Stimulated activated CD4-positive, alpha-beta T cell treated with anti-CD3 and anti-CD28 coated beads, Interleukin-2, amount 100 ng/mL, for 24 hours (primary cell): ENCODE data around the gene HIVEP1.
"Not testable (repeated sequence)": the region's sequence is repeated elsewhere in the genome, so short reads cannot be mapped to it uniquely, and the experiment has no call there.

Experiments
- DNase-seq, 2 donors: peaks; one replicate each; pipeline ENCODE4 v3.0.0-alpha.2; 2020

The HIVEP1 gene

GRCh38 chr6:12125396-12125795 is 113.3 kb downstream of the HIVEP1 start:
- DNase-seq, result no peak

DNA sequence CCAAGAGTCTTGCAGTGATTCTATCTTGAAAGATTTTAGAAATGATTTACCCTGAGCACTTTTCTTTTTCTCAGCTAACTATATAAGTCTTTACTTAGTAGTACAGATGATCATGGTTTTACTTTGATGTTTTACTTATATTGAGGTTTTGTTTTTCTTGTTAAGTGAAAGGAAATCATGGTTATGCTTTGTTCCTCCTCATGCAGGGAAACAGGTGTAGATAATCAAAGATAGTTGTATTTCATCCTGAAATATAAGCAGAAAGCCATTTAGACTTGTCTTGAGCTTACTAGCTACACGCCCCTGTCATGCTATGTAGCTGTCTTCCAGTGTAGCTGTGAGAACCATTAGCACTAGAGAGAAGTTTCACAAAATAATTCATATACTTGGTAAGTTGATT is 113.9 kb downstream of the HIVEP1 start:
- DNase-seq, result no peak

DNA sequence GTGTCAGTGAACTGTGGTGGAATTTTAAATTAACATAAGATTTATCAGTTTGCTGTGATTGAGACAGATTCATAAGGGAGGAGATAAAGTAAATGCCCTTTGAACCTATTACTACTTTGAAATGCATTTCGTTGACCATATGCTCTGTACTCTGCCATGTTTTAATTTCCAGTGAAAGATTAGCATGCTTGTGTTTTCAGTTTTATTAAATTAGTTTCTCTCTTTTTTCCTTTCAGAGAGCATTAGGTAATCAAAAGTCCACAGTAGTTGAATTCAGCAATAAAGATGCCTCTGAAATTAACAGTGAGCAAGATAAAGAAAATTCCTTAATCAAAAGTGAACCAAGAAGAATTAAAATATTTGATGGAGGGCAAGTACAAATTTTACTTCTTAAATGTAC is 117.4 kb downstream of the HIVEP1 start:
- no peak for DNase-seq

DNA sequence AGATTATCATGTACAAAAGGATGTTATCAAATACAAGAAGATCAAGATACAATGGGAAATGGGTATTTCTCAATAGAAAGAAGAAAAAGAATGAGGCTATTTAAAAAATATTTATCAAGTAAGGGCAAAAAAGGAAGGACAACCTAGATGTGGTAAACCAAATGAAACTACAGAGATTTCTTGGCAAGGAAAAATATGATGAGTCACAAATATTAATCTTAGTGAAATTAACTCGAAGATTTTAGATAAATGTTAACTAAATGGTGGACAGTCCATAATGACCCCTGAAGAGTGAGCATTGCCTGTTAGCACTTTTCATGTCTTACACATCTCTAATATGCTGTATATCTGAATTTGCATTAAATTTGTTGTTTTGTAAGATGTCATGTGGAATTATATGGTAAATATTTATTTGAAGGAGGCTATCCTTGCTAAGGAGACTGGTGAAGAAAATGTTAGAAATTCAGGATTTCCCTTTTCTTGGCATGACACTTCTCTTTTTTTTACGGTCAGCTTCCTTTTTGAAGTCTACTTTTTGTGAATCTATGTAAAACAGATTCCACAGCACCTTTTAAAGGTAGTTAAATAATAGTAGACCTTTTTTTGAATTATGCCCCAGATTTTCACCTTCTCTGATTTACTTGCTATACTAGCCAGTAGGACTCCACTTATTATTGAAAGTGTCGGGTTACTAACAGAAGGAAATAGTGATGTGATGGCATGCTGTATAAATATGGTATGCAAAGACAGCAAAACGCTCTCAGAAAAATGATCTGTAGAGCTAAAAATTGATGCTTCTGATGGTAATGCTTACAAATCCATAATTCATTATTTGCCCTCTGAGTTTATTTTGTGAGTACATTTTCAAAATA is 120.5 kb downstream of the HIVEP1 start:
- DNase-seq, result no peak

GRCh38 chr6:12134581-12134980 is 122.5 kb downstream of the HIVEP1 start:
- DNase-seq, result no peak

DNA sequence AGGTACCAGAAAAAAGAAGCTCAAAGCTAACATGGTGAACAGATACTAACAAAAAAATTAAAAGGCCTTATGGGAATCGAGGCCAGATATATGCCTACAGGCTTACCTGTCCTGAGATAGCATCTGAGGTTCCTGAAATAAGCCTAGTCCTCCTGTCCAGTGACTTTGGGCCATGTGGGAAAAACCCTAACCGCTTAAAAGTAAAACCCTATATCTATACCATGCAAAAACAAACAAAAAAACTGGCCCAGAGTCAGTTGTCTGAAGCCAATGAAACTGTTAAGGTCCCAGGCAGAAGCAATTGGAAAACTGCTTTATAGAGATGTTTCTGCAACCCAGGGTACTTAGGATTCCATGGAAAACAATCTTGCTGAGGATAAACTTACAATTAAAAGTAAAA is 122.9 kb downstream of the HIVEP1 start:
- no peak for DNase-seq

DNA sequence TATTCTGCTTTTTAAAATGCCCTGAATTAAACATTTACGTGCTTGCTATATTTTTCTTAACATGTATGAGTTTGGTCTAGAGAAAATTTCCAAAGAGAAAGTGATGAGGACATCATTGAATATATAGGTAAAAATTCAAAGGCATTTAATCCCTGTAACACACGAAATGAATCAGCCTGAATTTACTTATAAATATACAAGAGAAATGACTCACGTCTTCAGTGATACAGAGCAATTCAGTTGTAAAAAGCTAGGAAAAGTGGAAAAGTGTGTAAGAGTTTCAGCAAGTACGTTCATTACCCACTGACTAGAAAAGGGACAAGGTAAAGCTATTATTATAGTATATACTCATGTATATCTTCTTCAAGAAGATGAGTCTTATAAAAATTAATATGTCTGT is 124.8 kb downstream of the HIVEP1 start:
- no peak for DNase-seq

DNA sequence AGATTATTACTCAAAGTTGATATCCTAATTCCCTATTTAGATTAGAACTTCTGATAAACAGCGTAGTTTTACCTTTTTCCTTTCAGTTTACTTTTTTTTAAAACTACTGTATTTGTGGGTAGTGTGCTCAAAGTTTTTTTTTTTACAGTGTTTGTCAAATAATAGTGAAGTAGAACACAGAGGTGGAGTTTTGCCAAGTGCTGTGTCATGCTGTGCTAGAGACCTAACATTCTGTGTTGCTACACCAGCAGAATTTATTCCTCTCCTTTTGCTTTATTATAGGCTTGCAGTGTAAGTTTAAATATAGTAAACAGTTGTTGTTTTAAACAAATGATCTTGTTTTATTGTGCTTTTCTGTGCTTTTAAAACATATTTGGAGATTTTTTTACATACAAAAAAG is 125.4 kb downstream of the HIVEP1 start:
- no peak for DNase-seq

GRCh38 chr6:12138381-12138780 is 126.3 kb downstream of the HIVEP1 start:
- peak in 1 of 2 donors; percentile 20 for DNase-seq

DNA sequence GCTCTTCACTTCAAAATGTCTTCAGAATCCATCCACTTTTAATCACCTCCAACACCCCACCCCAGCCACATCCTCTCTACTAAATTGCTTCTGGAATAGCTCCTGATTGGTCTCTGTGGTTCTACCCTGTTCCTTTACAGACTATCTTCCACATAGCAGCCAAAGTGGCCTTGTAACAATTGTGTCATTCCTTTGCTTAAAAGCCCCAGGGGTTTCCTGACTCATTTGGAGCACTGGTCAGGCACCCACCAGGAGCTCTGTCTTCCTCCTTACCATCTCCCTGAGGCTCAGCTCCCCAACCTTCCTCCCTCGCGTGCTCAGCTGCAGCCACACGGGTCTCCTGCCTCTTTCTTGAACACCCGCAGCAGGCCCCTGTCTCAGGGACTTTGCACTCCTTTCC is 126.8 kb downstream of the HIVEP1 start:
- DNase-seq, result no peak

GRCh38 chr6:12147557-12148316 is 135.6 kb downstream of the HIVEP1 start:
- no peak for DNase-seq

DNA sequence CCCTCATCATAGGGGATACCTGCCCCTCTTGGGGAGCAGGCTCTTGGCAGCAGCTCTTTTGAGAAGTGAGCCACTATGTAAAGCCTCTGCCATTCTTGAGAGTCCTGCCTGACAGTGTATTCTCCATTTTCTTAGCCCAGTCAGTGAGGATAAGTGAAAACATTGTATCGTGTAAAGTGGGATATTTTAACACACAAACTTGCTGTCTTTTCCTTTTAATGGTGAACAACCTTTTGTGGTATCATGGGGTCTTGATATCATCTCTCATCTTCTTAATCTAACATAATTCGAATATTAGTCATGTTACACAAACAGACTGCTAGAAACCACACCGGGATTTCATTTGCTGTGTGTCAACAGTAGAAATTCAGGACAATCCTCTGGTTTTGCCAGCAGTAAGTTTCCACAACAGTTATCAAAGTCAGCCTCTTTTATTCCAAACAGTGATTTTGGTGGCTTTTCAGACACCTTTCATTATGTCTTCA is 136.2 kb downstream of the HIVEP1 start:
- DNase-seq, result no peak

GRCh38 chr6:12148841-12149240 is 136.7 kb downstream of the HIVEP1 start:
- no peak for DNase-seq

- DNase-seq, result no peak
Measured at GRCh38 chr6:12149944-12150510, 137.9 kb downstream of the HIVEP1 start.

- DNase-seq, result peak; percentile 40 to 49
Measured at GRCh38 chr6:12150812-12151432, 138.8 kb downstream of the HIVEP1 start.

DNA sequence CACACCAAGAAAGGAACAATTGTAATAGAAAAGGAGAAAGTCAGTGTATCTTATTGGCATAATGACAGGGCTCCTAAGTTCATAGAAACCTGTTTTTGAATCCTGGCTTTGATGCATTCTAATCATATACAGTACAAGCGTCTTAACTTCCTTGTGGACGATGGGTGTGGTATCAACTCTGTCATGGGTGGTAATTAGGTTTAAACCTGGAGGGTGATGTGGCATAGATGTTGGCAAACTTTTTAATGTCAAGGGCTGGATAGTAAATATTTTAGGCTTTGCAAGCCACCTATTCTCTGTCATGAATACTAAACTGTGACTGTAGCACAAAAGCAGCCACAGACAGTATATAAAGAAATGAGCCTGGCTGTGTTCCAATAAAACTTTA is 139.3 kb downstream of the HIVEP1 start:
- DNase-seq, result no peak

- DNase-seq, result no peak
Measured at GRCh38 chr6:12152023-12152970, 140.2 kb downstream of the HIVEP1 start.

DNA sequence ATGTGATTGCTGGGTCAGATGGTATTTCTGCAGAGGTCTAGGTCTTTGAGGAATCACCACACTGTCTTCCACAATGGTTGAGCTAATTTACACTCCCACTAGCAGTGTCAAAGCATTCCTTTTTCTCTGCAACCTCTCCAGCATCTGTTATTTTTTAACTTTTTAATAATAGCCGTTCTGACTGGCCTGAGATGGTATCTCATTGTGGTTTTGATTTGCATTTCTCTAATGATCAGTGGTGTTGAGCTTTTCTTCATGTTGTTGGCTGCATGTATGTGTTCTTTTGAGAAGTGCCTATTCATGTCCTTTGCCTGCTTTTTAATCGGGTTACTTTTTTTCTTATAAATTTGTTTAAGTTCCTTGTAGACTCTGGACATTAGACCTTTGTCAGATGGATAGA is 143.7 kb downstream of the HIVEP1 start:
- DNase-seq, result not testable (repeated sequence)

DNA sequence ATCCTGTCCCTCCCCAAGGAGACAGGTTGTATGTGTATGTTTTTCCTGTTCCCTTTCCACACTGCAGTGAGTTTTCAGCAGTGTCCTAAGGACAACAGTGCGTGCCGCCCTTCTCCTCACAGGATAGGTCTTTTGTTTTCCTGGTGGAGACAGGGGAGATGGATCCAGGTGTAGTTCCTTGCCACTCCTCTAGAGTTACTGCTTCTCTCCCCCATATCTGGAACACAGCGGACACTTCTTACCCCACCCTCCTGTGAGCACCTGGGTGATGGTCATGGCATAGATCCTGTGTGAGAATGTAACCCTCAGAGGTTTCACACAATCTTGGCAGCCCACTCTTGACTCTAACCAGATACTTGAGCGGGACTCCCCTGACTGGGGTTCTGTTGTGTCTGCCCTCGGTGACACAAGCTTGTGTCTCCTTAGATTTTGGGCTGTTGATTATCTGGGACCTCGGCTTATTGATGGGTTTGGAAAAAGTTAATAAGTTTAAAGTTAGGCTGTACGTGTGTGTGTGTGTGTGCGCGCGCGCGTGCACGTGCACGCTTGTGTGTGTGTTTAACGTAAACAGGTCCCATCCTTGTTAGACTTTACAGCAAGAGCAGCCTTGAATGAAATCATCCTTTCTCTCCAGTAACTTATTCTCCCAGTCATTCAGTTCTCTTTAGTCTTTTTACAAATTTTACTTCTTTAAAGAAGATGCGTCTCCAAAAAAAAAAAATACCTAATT is 146.7 kb downstream of the HIVEP1 start:
- DNase-seq, result no peak

- no peak for DNase-seq
Measured at GRCh38 chr6:12160326-12160725, 148.2 kb downstream of the HIVEP1 start.

- no peak for DNase-seq
Measured at GRCh38 chr6:12162213-12162612, 150.1 kb downstream of the HIVEP1 start.
